Activated naive CD8-positive, alpha-beta T cell treated with anti-CD3 and anti-CD28 coated beads, Interleukin-2, amount 50 U/mL, for 16 hours (primary cell): ENCODE measurements around the gene KIF9.
"Not testable (repeated sequence)": the region's sequence is repeated elsewhere in the genome, so short reads cannot be mapped to it uniquely, and the experiment has no call there.

Experiments
- DNase-seq: peaks from one replicate; pipeline ENCODE4 v3.0.0-alpha.2; 2020; ENCODE audit warnings: low read depth, low spot score

Gene KIF9

DNA sequence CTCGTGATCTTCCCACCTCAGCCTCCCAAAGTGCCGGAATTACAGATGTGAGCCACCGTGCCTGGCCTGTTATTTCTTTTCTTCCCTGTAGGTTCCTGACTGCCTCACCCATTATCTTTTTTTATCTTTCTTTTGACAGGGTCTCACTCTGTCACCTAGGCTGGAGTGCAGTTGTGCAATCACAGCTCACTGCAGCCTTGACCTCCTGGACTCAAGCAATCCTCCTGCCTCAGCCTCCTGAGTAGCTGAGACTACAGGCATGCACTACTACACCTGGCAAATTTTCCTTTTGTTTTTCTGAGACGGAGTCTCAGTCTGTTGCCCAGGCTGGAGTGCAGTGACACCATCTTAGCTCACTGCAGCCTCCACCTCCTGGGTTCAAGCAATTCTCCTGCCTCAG is 100.9 kb downstream of the KIF9 start:
- not testable (repeated sequence) for DNase-seq

GRCh38 chr3:47180011-47180410 is 102.6 kb downstream of the KIF9 start:
- DNase-seq, result not testable (repeated sequence)
